HEK293 (cell line): ENCODE measurements around the gene KLC3.

Source experiments
- CTCF ChIP-seq: fragments of 450-650 bp; formaldehyde crosslinking; IDR thresholded peaks from 2 replicates; pipeline ENCODE4 v1.5.1; 2016; ENCODE audit warnings: missing biosample characterization, missing genetic modification characterization
- HOXA7 ChIP-seq: sonication (generic); formaldehyde crosslinking; IDR thresholded peaks from 2 replicates; pipeline ENCODE4 v1.8.1; 2022; ENCODE audit warnings: missing genetic modification reagents, borderline replicate concordance
- TCF7L2 ChIP-seq: IDR thresholded peaks from 2 replicates; pipeline ENCODE4 v1.6.1; 2011; ENCODE audit warnings: low read depth, mild to moderate bottlenecking, inconsistent platforms, low read length, moderate library complexity, borderline replicate concordance
- ZBTB21 ChIP-seq: fragments of 450-650 bp; formaldehyde crosslinking; IDR thresholded peaks from 2 replicates; pipeline ENCODE4 v1.5.1; 2017; ENCODE audit warnings: missing biosample characterization, missing genetic modification characterization
- ZNF132 ChIP-seq: fragments of 450-650 bp; formaldehyde crosslinking; IDR thresholded peaks from 2 replicates; pipeline ENCODE4 v1.5.1; 2017; ENCODE audit warnings: missing biosample characterization, missing genetic modification characterization, borderline replicate concordance
- ZNF24 ChIP-seq: fragments of 450-650 bp; formaldehyde crosslinking; IDR thresholded peaks from 2 replicates; pipeline ENCODE4 v1.5.1; 2016; ENCODE audit warnings: missing biosample characterization, missing genetic modification characterization
- ZNF600 ChIP-seq: fragments of 450-650 bp; formaldehyde crosslinking; IDR thresholded peaks from 2 replicates; pipeline ENCODE4 v1.5.1; 2016; ENCODE audit warnings: missing biosample characterization, missing genetic modification characterization
- ZNF626 ChIP-seq: fragments of 450-650 bp; sonication (Bioruptor Pico); formaldehyde crosslinking; IDR thresholded peaks from 2 replicates; pipeline ENCODE4 v1.5.1; 2018; ENCODE audit warnings: missing biosample characterization, missing genetic modification characterization, inconsistent platforms

- TF ChIP-seq CTCF (tag by site-specific recombination) = no peak
- TF ChIP-seq ZNF132 (tag by site-specific recombination) = no peak
- TF ChIP-seq ZNF626 (tag by site-specific recombination) = no peak
- no peak for TF ChIP-seq TCF7L2
- no peak for TF ChIP-seq HOXA7 (CRISPR knock-in tag)
- TF ChIP-seq ZNF600 (tag by site-specific recombination) = no peak
- no peak for TF ChIP-seq ZBTB21 (tag by site-specific recombination)
- TF ChIP-seq ZNF24 (tag by site-specific recombination) = no peak
These were observed 38.1 kb upstream of the KLC3 start for GRCh38 chr19:45302416-45302815.
